ENCODE results near the gene CILP2.

GRCh38 chr19:19488875-19489690 is 49.0 kb upstream of the CILP2 start:
- TF ChIP-seq EZH2phosphoT487 (IDR thresholded peaks at IDR 0.05; ENCODE audit: insufficient read depth, low read depth) (no peak), EZH2 (IDR thresholded peaks at IDR 0.05; ENCODE audit: insufficient read depth, poor library complexity, severe bottlenecking) (no peak)

All from GM23248 (cell line).